OCI-LY1 (cell line): Measurements from ENCODE around the gene PLGRKT.
A peak's percentile ranks its signal among the peaks of the same experiment; 100 is the strongest.

ENCODE experiments used
- H2AFZ ChIP-seq: fragments of 200-600 bp; sonication (generic), shearing (Covaris generic); 2 replicates; pipeline ENCODE4 v1.6.0; 2014; ENCODE audit warnings: antibody characterized with exemption, mild to moderate bottlenecking, low read length
- H3F3A ChIP-seq: fragments of 200-600 bp; sonication (generic), shearing (Covaris generic); 2 replicates; pipeline ENCODE4 v1.6.0; 2014; ENCODE audit warnings: mild to moderate bottlenecking, antibody characterized with exemption, low read length, moderate library complexity; ENCODE audit not compliant: insufficient read depth
- H3K27ac ChIP-seq: fragments of 200-600 bp; sonication (generic); 2 replicates; pipeline ENCODE4 v1.5.1; 2014; ENCODE audit warnings: low read length, mixed run types, mild to moderate bottlenecking, low read depth; ENCODE audit not compliant: poor library complexity, severe bottlenecking
- H3K27me3 ChIP-seq: fragments of 200-600 bp; sonication (generic); 2 replicates; pipeline ENCODE4 v1.6.0; 2014; ENCODE audit warnings: antibody characterized with exemption, mild to moderate bottlenecking, low read length, moderate library complexity; ENCODE audit not compliant: insufficient read depth
- H3K36me3 ChIP-seq: fragments of 200-600 bp; sonication (generic); 2 replicates; pipeline ENCODE4 v1.6.1; 2014; ENCODE audit warnings: mild to moderate bottlenecking, antibody characterized with exemption, low read length, moderate library complexity, mixed read lengths; ENCODE audit not compliant: insufficient read depth
- H3K4me1 ChIP-seq: fragments of 200-600 bp; sonication (generic); 2 replicates; pipeline ENCODE4 v1.5.1; 2014; ENCODE audit warnings: mild to moderate bottlenecking, low read length, moderate library complexity; ENCODE audit not compliant: insufficient read depth, severe bottlenecking
- H3K4me2 ChIP-seq: fragments of 200-600 bp; sonication (generic), shearing (Covaris generic); 2 replicates; pipeline ENCODE4 v1.6.1; 2014; ENCODE audit warnings: low read length
- H3K4me3 ChIP-seq: fragments of 200-600 bp; sonication (generic); 2 replicates; pipeline ENCODE4 v1.5.1; 2014; ENCODE audit warnings: low read length, low read depth, mild to moderate bottlenecking, mixed read lengths; ENCODE audit not compliant: poor library complexity, severe bottlenecking
- H3K79me2 ChIP-seq: fragments of 200-600 bp; shearing (Covaris generic); 2 replicates; pipeline ENCODE4 v1.6.1; 2016; ENCODE audit warnings: mixed run types, low read length, mixed read lengths; ENCODE audit not compliant: insufficient read depth
- H3K9ac ChIP-seq: fragments of 200-600 bp; sonication (generic), shearing (Covaris generic); 2 replicates; pipeline ENCODE4 v1.6.1; 2014; ENCODE audit warnings: mild to moderate bottlenecking, low read length, mixed read lengths
- H3K9me2 ChIP-seq: fragments of 200-600 bp; sonication (generic), shearing (Covaris generic); 2 replicates; pipeline ENCODE4 v1.6.1; 2014; ENCODE audit warnings: low read depth, mild to moderate bottlenecking, low read length, mixed read lengths
- H3K9me3 ChIP-seq: fragments of 200-600 bp; shearing (Covaris generic); 2 replicates; pipeline ENCODE4 v1.6.1; 2014; ENCODE audit warnings: low read length, mixed read lengths
- H4K20me1 ChIP-seq: fragments of 200-600 bp; sonication (generic), shearing (Covaris generic); 2 replicates; pipeline ENCODE4 v1.6.0; 2016; ENCODE audit warnings: mild to moderate bottlenecking, low read length; ENCODE audit not compliant: insufficient read depth
- CTCF ChIP-seq: fragments of 200-600 bp; sonication (generic), shearing (Covaris generic); IDR thresholded peaks from 2 replicates; pipeline ENCODE4 v1.5.1; 2017; ENCODE audit warnings: mild to moderate bottlenecking, antibody characterized with exemption, low read length, moderate library complexity, mixed read lengths
- EZH2 ChIP-seq: fragments of 200-600 bp; sonication (generic), shearing (Covaris generic); IDR thresholded peaks from 2 replicates; pipeline ENCODE4 v1.8.0; 2017; ENCODE audit warnings: borderline replicate concordance, mixed run types, mild to moderate bottlenecking, antibody characterized with exemption, low read length, moderate library complexity, mixed read lengths

Gene PLGRKT

DNA sequence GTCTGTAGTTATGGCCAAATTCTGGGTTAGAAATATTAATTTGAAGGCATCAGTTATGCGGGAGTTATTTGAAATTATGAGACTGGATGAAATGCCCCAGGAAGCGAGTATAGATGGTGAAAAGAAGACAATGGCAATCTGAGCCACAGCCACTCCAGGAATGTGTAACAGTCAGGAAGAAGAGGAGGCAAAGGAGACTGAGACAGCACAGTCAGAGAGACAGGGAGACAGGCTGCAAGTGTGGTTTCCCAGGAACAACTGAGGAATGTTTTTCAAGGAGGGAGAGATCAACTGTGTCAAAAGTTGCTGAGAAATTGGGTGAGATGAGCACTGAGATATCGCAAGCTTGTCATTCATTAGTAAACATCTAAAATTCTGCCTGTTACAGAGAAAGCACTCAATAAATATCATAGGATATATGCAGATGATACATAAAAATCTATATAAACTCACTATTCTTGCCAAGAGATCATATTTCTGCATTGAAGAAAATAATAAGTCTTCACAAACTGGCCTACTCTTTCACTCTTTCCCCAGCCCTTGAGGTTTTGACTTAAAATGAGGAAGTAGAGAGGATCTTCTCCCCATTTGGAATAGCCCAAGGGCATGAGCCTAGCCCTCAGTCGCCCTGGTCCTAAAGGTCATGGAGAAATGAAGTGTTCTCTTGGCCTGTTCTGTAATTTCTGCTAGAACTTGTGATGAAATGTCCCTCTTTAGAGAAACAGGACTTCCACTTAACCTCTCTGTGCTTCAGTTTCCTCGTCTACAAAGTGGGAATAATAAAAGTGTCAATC lies 49.5 kb downstream of the PLGRKT start:
- Histone ChIP-seq H3K36me3 (no peaks in the 10 kb centered on the region), H3K27ac (no peak overlapping the region), H3F3A (no peaks in the 10 kb centered on the region), H3K9me3 (no peaks in the 10 kb centered on the region), H2AFZ (no peak overlapping the region), H4K20me1 (no peaks in the 10 kb centered on the region), H3K4me1 (no peaks in the 10 kb centered on the region), H3K27me3 (no peaks in the 10 kb centered on the region), H3K9ac (no peak overlapping the region), H3K4me2 (no peak overlapping the region), H3K4me3 (no peak overlapping the region), H3K9me2 (no peaks in the 10 kb centered on the region), H3K79me2 (no peaks in the 10 kb centered on the region)
- TF ChIP-seq CTCF (no peak), EZH2 (no peak)

- Histone ChIP-seq H3K36me3 (0 out of 2 replicates have a peak, but pooled peaks cover 7% of the 10 kb centered on the region), H3K4me2 (no peak overlapping the region), H3K27me3 (no peaks in the 10 kb centered on the region), H3K9me3 (no peaks in the 10 kb centered on the region), H3K4me3 (no peak overlapping the region), H3K27ac (no peak overlapping the region), H4K20me1 (no peaks in the 10 kb centered on the region), H3K9me2 (no peaks in the 10 kb centered on the region), H3K79me2 (no peaks in the 10 kb centered on the region), H3K9ac (no peak overlapping the region), H3K4me1 (peaks cover 11% of the 10 kb centered on the region), H3F3A (no peaks in the 10 kb centered on the region), H2AFZ (no peak overlapping the region)
- no peak for TF ChIP-seq EZH2
- TF ChIP-seq CTCF, result no peak
Measured at GRCh38 chr9:5384436-5384835, 53.3 kb downstream of the PLGRKT start.

DNA sequence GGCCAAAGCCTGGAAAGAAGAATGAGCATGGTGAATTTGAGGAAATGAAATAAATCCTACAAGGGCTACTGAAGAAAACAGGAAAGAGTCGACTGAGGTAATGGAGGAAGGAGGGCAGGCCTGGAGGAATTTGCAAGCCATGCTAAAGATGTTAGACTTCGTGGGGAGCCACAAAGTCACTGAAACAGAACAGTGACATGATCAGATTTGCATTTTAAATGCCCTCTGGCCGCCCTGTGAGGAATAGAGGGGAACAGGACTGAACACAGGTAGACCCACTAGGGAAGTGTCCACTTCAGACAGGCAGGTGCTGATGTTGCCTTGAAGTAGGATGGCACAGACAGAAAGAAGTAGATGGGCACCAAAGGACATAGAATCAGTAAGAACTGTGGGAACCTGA lies 55.2 kb downstream of the PLGRKT start:
- TF ChIP-seq CTCF (no peak), EZH2 (no peak)
- no peaks in the 10 kb centered on the region for H3K9me3 ChIP-seq
- no peaks in the 10 kb centered on the region for H3F3A ChIP-seq
- H3K9me2 ChIP-seq, result no peaks in the 10 kb centered on the region
- peak overlapping the region; percentile 8 for H3K27ac ChIP-seq
- H2AFZ ChIP-seq, result no peak overlapping the region
- H4K20me1 ChIP-seq, result no peaks in the 10 kb centered on the region
- H3K36me3 ChIP-seq, result 0 out of 2 replicates have a peak, but pooled peaks cover 7% of the 10 kb centered on the region
- H3K4me1 ChIP-seq, result peaks cover 11% of the 10 kb centered on the region
- no peak overlapping the region for H3K9ac ChIP-seq
- H3K79me2 ChIP-seq, result no peaks in the 10 kb centered on the region
- H3K27me3 ChIP-seq, result no peaks in the 10 kb centered on the region
- H3K4me3 ChIP-seq, result no peak overlapping the region
- H3K4me2 ChIP-seq, result no peak overlapping the region
